Endothelial cell of umbilical vein (primary cell): ENCODE data around the gene ZNF446.

Experiments
- POLR2A ChIP-seq: IDR thresholded peaks from 2 replicates; pipeline ENCODE4 v1.6.1; 2012; ENCODE audit warnings: low read depth, mild to moderate bottlenecking, control low read depth, low read length
- POLR2AphosphoS5 ChIP-seq: IDR thresholded peaks from 2 replicates; pipeline ENCODE4 v1.6.1; 2012; ENCODE audit warnings: low read depth, mild to moderate bottlenecking, control low read depth, low read length, moderate library complexity; ENCODE audit not compliant: insufficient read depth
- TF ChIP-seq, protein P1 (sequence below), 2 donors: IDR thresholded peaks; 1 replicate in 1 of 2; 2 replicates in 1 of 2; pipeline ENCODE4 v1.5.1; 2011; ENCODE audit warnings: low read length in 2 of 2, mild to moderate bottlenecking in 2 of 2, moderate library complexity in 2 of 2, control low read depth in 1 of 2, inconsistent platforms in 1 of 2, low read depth in 1 of 2; ENCODE audit not compliant: insufficient read depth in 1 of 2; ENCODE audit errors: extremely low read depth in 1 of 2

DNA sequence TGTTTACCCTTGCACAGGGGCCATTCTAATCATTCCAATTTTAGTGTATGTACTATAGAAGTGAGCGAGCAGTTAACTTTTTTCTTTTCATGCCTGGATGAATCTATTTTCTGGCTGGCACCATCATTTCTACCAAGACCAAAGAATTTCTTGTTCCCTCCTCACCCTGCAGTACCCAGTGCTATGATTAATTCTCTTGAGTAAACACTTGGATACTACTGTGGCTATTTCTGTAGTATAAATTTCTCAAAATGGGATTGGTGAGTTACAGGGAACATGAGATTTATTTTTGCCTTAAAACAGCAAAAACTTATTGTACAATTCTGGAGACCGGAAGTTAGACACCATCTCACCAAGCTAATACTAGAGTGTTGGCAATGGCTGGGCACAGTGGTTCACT lies 7.6 kb downstream of the ZNF446 start:
- TF ChIP-seq POLR2AphosphoS5 (no peak), POLR2A (no peak)
- TF ChIP-seq, protein P1, sequence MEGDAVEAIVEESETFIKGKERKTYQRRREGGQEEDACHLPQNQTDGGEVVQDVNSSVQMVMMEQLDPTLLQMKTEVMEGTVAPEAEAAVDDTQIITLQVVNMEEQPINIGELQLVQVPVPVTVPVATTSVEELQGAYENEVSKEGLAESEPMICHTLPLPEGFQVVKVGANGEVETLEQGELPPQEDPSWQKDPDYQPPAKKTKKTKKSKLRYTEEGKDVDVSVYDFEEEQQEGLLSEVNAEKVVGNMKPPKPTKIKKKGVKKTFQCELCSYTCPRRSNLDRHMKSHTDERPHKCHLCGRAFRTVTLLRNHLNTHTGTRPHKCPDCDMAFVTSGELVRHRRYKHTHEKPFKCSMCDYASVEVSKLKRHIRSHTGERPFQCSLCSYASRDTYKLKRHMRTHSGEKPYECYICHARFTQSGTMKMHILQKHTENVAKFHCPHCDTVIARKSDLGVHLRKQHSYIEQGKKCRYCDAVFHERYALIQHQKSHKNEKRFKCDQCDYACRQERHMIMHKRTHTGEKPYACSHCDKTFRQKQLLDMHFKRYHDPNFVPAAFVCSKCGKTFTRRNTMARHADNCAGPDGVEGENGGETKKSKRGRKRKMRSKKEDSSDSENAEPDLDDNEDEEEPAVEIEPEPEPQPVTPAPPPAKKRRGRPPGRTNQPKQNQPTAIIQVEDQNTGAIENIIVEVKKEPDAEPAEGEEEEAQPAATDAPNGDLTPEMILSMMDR (IDR thresholded peaks at IDR 0.05; ENCODE audit: extremely low read depth in 1 of 2, insufficient read depth in 1 of 2, low read depth in 1 of 2, low read length in 2 of 2) = no peak
